PC-3 (cell line): ENCODE data around the gene CCNY.

Experiments
- EZH2 ChIP-seq: fragments of 300-600 bp; sonication (generic); IDR thresholded peaks from one replicate; pipeline ENCODE4 v1.6.1; 2017; ENCODE audit warnings: antibody characterized with exemption, mild to moderate bottlenecking, low read length; ENCODE audit not compliant: unreplicated experiment
- EZH2phosphoT487 ChIP-seq: fragments of 300-600 bp; sonication (generic); IDR thresholded peaks from 2 replicates; pipeline ENCODE4 v1.6.1; 2018; ENCODE audit warnings: mild to moderate bottlenecking, antibody characterized with exemption, low read length, borderline replicate concordance
- TF ChIP-seq, protein P1 (sequence below): fragments of 300-600 bp; sonication (generic); conservative IDR thresholded peaks from 2 replicates; pipeline ENCODE4 v1.5.1; 2017; ENCODE audit warnings: antibody characterized with exemption, low read depth, mild to moderate bottlenecking, low read length

GRCh38 chr10:35352512-35352911 is 16.2 kb downstream of the CCNY start:
- TF ChIP-seq EZH2 (no peak), EZH2phosphoT487 (no peak)
- TF ChIP-seq, protein P1, sequence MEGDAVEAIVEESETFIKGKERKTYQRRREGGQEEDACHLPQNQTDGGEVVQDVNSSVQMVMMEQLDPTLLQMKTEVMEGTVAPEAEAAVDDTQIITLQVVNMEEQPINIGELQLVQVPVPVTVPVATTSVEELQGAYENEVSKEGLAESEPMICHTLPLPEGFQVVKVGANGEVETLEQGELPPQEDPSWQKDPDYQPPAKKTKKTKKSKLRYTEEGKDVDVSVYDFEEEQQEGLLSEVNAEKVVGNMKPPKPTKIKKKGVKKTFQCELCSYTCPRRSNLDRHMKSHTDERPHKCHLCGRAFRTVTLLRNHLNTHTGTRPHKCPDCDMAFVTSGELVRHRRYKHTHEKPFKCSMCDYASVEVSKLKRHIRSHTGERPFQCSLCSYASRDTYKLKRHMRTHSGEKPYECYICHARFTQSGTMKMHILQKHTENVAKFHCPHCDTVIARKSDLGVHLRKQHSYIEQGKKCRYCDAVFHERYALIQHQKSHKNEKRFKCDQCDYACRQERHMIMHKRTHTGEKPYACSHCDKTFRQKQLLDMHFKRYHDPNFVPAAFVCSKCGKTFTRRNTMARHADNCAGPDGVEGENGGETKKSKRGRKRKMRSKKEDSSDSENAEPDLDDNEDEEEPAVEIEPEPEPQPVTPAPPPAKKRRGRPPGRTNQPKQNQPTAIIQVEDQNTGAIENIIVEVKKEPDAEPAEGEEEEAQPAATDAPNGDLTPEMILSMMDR = no peak
